Measurements from ENCODE around the gene SMOC2. TPM values are rescaled to one million over a fixed set of nuclear protein-coding genes. Genes with fewer than 3 reads are reported as not detected.

Gene SMOC2
- total and polyA plus RNA-seq, 8 donors = 7.1 to 18.8 (median 9.5) TPM

- TF ChIP-seq CTCF (IDR thresholded peaks at IDR 0.05) = no peak
- no peaks in the 10 kb centered on the region for H3K4me1 ChIP-seq
- intact Hi-C loops (cut with DNase I) = no loop called here
- no peaks in the 10 kb centered on the region for H3K36me3 ChIP-seq
- no peak overlapping the region for H3K27ac ChIP-seq
- no peak overlapping the region for H3K4me3 ChIP-seq
- ATAC-seq = no peak
- H3K27me3 ChIP-seq = peaks cover 0 to 8% of the 10 kb centered on the region in 2 donors
- DNase-seq = no peak
- no peaks in the 10 kb centered on the region for H3K9me3 ChIP-seq
Measured at GRCh38 chr6:168507730-168508129, 66.7 kb downstream of the SMOC2 start.

GRCh38 chr6:168508903-168509302, 67.9 kb downstream of the SMOC2 start:
- Histone ChIP-seq H3K4me1 (no peaks in the 10 kb centered on the region), H3K27me3 (peaks cover 0 to 8% of the 10 kb centered on the region in 2 donors), H3K9me3 (no peaks in the 10 kb centered on the region), H3K36me3 (no peaks in the 10 kb centered on the region), H3K27ac (no peak overlapping the region), H3K4me3 (no peak overlapping the region)
- TF ChIP-seq CTCF (IDR thresholded peaks at IDR 0.05) = no peak
- DNase-seq (no peak), ATAC-seq (no peak)
- intact Hi-C loops (cut with DNase I) = no loop called here

GRCh38 chr6:168513766-168514165, 72.8 kb downstream of the SMOC2 start:
- no peak overlapping the region for H3K4me3 ChIP-seq
- H3K9me3 ChIP-seq = no peaks in the 10 kb centered on the region
- no peak overlapping the region for H3K27ac ChIP-seq
- no peak for DNase-seq
- no peak for ATAC-seq
- H3K36me3 ChIP-seq = no peaks in the 10 kb centered on the region
- intact Hi-C loops (cut with DNase I) = no loop called here
- peaks cover 0 to 9% of the 10 kb centered on the region in 2 donors for H3K27me3 ChIP-seq
- H3K4me1 ChIP-seq = no peaks in the 10 kb centered on the region
- no peak for TF ChIP-seq CTCF (IDR thresholded peaks at IDR 0.05)

- no peak for TF ChIP-seq CTCF (IDR thresholded peaks at IDR 0.05)
- Histone ChIP-seq H3K4me1 (no peaks in the 10 kb centered on the region), H3K9me3 (no peaks in the 10 kb centered on the region), H3K27ac (no peak overlapping the region), H3K4me3 (no peak overlapping the region), H3K36me3 (no peaks in the 10 kb centered on the region), H3K27me3 (peaks cover 0 to 9% of the 10 kb centered on the region in 2 donors)
- DNase-seq (peak in 1 of 4 donors; percentile 22), ATAC-seq (peak; percentile 42)
- intact Hi-C loops (cut with DNase I) = no loop called here
Measured at GRCh38 chr6:168514216-168514615, 73.2 kb downstream of the SMOC2 start.

GRCh38 chr6:168515376-168515775, 74.4 kb downstream of the SMOC2 start:
- TF ChIP-seq CTCF (IDR thresholded peaks at IDR 0.05) = no peak
- intact Hi-C loops (cut with DNase I) = no loop called here
- Histone ChIP-seq H3K36me3 (no peaks in the 10 kb centered on the region), H3K4me3 (no peak overlapping the region), H3K27me3 (peaks cover 0 to 9% of the 10 kb centered on the region in 2 donors), H3K27ac (no peak overlapping the region), H3K4me1 (no peaks in the 10 kb centered on the region), H3K9me3 (no peaks in the 10 kb centered on the region)
- ATAC-seq = no peak
- DNase-seq = no peak
